GM12878 (cell line): ENCODE data around the gene CASQ1. TPM values are rescaled to one million over a fixed set of nuclear protein-coding genes. Genes with fewer than 3 reads are reported as not detected.
A peak's percentile ranks its signal among the peaks of the same experiment; 100 is the strongest.

Source experiments
- ATAC-seq: fragments of 200-7000 bp; cut with Tn5 transposase; 3 replicates; pipeline ENCODE4 v1.9.1; 2020; ENCODE audit warnings: mild to moderate bottlenecking, moderate library complexity
- BruUV-seq: library from RNA; stranded (reverse); fragments of 400-500 nt; replicated peaks from 2 replicates; lab custom pipeline; 2021; lab: Mats Ljungman, UMichigan
- CTCF ChIA-PET: fragments of 300-600 bp; sonication (Branson Sonifier 250); formaldehyde crosslinking; extraction: SDS; loops from one replicate; lab custom pipeline; 2021; ENCODE audit warnings: inconsistent platforms; lab: Yijun Ruan, JAX
- POLR2A ChIA-PET: fragments of 350-600 bp; formaldehyde crosslinking; extraction: SDS; loops from one replicate; lab custom pipeline; 2021; ENCODE audit warnings: inconsistent platforms; lab: Charles Lee
- RAD21 ChIA-PET: fragments of 300-600 bp; sonication (Branson Sonifier 250); formaldehyde crosslinking; loops from one replicate; lab custom pipeline; 2023; ENCODE audit warnings: antibody characterized with exemption; ENCODE audit not compliant: unreplicated experiment; lab: Charles Lee
- SMC1A ChIA-PET: fragments of 300-600 bp; sonication (Branson Sonifier 250); formaldehyde crosslinking; loops from one replicate; lab custom pipeline; 2023; ENCODE audit not compliant: unreplicated experiment, uncharacterized antibody; lab: Charles Lee
- DNase-seq: peaks from one replicate; pipeline ENCODE4 v3.0.0-alpha.2; 2011; ENCODE audit warnings: low read depth, low spot score
- FAIRE-seq: peaks from 3 replicates; lab custom pipeline; 2011; peaks lifted over from hg19 to GRCh38; lab: Jason Lieb, UNC
- H2AFZ ChIP-seq: 2 replicates; pipeline ENCODE4 v1.6.0; 2011; ENCODE audit warnings: low read depth, low read length, control low read depth; ENCODE audit not compliant: control insufficient read depth
- H3K27ac ChIP-seq: 2 replicates; pipeline ENCODE4 v1.5.1; 2011; ENCODE audit warnings: control low read depth; ENCODE audit not compliant: control insufficient read depth, insufficient read depth
- H3K27me3 ChIP-seq, 2 experiments: replicated peaks in 1 of 2; 2 replicates each; pipeline versions ENCODE4 v1.6.0 to v1.6.1; 2011; ENCODE audit warnings: low read length in 1 of 2; ENCODE audit not compliant: control insufficient read depth in 2 of 2, insufficient read depth in 2 of 2
- H3K36me3 ChIP-seq, 2 experiments: 2 replicates each; pipeline ENCODE4 v1.5.1; 2011; ENCODE audit warnings: low read length in 1 of 2; ENCODE audit not compliant: control insufficient read depth in 2 of 2, insufficient read depth in 2 of 2
- H3K4me1 ChIP-seq: 2 replicates; pipeline ENCODE4 v1.6.1; 2011; ENCODE audit warnings: mild to moderate bottlenecking, low read length, moderate library complexity, mixed read lengths; ENCODE audit not compliant: control insufficient read depth, insufficient read depth
- H3K4me2 ChIP-seq: 2 replicates; pipeline ENCODE4 v1.6.0; 2011; ENCODE audit warnings: control low read depth; ENCODE audit not compliant: control insufficient read depth, insufficient read depth
- H3K4me3 ChIP-seq: fragments of 200-600 bp; sonication (generic); 2 replicates; pipeline ENCODE4 v1.5.1; 2016
- H3K79me2 ChIP-seq: 2 replicates; pipeline ENCODE4 v1.6.0; 2011; ENCODE audit warnings: low read length; ENCODE audit not compliant: control insufficient read depth, insufficient read depth
- H3K9ac ChIP-seq: 2 replicates; pipeline ENCODE4 v1.8.0; 2011; ENCODE audit warnings: low read length, control low read depth, mixed read lengths; ENCODE audit not compliant: control insufficient read depth, insufficient read depth
- H3K9me3 ChIP-seq: replicated peaks from 3 replicates; pipeline ENCODE4 v1.5.1; 2011; ENCODE audit warnings: mild to moderate bottlenecking, low read length; ENCODE audit not compliant: control insufficient read depth, insufficient read depth
- H4K20me1 ChIP-seq: 2 replicates; pipeline ENCODE4 v1.6.0; 2011; ENCODE audit not compliant: control insufficient read depth, insufficient read depth
- ATF7 ChIP-seq: fragments of 450-650 bp; IDR thresholded peaks from 2 replicates; pipeline ENCODE4 v1.6.1; 2016; ENCODE audit warnings: low read depth, mild to moderate bottlenecking
- HCFC1 ChIP-seq: fragments of 150-350 bp; IDR thresholded peaks from 2 replicates; pipeline ENCODE4 v1.6.1; 2014; ENCODE audit warnings: low read length
- SMAD1 ChIP-seq: fragments of 450-650 bp; IDR thresholded peaks from 2 replicates; pipeline ENCODE4 v1.6.1; 2018; ENCODE audit warnings: mild to moderate bottlenecking, low read depth; ENCODE audit not compliant: partially characterized antibody
- TARDBP ChIP-seq: IDR thresholded peaks from 2 replicates; pipeline ENCODE4 v1.6.1; 2016; ENCODE audit warnings: borderline replicate concordance
- ZNF217 ChIP-seq: fragments of 450-650 bp; IDR thresholded peaks from 2 replicates; pipeline ENCODE4 v1.6.1; 2017; ENCODE audit warnings: antibody characterized with exemption, mild to moderate bottlenecking
- WGBS: methylation state at CpG from one replicate; pipeline ENCODE4 v1.1.6; 2016; ENCODE audit warnings: low lambda C conversion rate; ENCODE audit not compliant: insufficient replicate concordance, insufficient coverage; ENCODE audit errors: missing lambda C conversion rate; 5-methylcytosine and 5-hydroxymethylcytosine counted together
- in situ Hi-C: fragments of 300-500 bp; cut with MboI; formaldehyde crosslinking; loops from 9 replicates; pipeline ENCODE4 v1.14.3; 2018; ENCODE audit warnings: mixed read lengths
- intact Hi-C: fragments of 100-400 bp; cut with micrococcal nuclease; formaldehyde crosslinking; loops from one replicate; pipeline ENCODE4 v1.14.2; 2022; ENCODE audit not compliant: unreplicated experiment
- polyA plus RNA-seq, 11 experiments: library from polyadenylated mRNA; depleted of rRNA in 4 of 11; unstranded in 6 of 11; stranded (reverse) in 5 of 11; fragments of >200 nt; fragmentation: Nextera tagmentation in 4 of 11; fragmentation: Illumina TruSeq in 1 of 11; extraction: Ambion mirVana in 4 of 11; extraction: Trizol in 1 of 11; gene quantifications; 1 replicate in 1 of 11; 2 replicates in 10 of 11; pipeline versions ENCODE4 v1.2.1 to v1.2.3, GENCODE V29; 2011 to 2016; ENCODE audit warnings: inconsistent platforms in 2 of 11, missing spikeins in 2 of 11, low read depth in 1 of 11
- total RNA-seq, 4 experiments: library from RNA; depleted of rRNA in 3 of 4; stranded (reverse); fragments of >200 nt in 3 of 4; fragmentation: Illumina TruSeq in 1 of 4; extraction: Trizol in 1 of 4; gene quantifications; 2 replicates each; pipeline versions ENCODE4 v1.2.1 to v1.2.3, GENCODE V29; 2013 to 2021
- TF ChIP-seq, protein P1 (sequence below): fragments of 450-650 bp; formaldehyde crosslinking; IDR thresholded peaks from 2 replicates; pipeline ENCODE4 v1.4.0; 2022; ENCODE audit warnings: mild to moderate bottlenecking, moderate library complexity

The CASQ1 gene
- total and polyA plus RNA-seq, 10 of the 15 experiments (the other 5 are each of a cell fraction or from before 2014, with no cell fraction given) = 0.10 to 0.77 (median 0.34) TPM

DNA sequence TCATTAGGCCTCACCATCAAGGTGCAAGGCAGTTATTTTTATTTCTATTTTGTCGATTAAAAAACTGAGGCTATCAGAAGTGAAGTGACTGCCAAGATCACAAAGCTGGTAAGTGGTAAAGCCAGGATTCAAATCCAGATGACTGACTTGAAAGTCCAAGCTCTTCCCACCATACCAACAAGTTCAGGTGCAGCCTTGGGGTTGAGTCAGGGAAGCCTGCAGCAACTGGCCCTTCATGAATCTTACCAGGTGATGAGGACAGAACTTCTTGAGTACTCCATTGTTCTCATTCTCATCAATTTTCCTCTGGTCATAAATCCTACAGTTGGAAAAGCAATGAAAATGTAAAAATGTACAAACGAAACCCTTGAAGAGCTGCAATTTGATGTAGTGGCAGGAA lies 35.0 kb downstream of the CASQ1 start (continued):
- TF ChIP-seq, protein P1, sequence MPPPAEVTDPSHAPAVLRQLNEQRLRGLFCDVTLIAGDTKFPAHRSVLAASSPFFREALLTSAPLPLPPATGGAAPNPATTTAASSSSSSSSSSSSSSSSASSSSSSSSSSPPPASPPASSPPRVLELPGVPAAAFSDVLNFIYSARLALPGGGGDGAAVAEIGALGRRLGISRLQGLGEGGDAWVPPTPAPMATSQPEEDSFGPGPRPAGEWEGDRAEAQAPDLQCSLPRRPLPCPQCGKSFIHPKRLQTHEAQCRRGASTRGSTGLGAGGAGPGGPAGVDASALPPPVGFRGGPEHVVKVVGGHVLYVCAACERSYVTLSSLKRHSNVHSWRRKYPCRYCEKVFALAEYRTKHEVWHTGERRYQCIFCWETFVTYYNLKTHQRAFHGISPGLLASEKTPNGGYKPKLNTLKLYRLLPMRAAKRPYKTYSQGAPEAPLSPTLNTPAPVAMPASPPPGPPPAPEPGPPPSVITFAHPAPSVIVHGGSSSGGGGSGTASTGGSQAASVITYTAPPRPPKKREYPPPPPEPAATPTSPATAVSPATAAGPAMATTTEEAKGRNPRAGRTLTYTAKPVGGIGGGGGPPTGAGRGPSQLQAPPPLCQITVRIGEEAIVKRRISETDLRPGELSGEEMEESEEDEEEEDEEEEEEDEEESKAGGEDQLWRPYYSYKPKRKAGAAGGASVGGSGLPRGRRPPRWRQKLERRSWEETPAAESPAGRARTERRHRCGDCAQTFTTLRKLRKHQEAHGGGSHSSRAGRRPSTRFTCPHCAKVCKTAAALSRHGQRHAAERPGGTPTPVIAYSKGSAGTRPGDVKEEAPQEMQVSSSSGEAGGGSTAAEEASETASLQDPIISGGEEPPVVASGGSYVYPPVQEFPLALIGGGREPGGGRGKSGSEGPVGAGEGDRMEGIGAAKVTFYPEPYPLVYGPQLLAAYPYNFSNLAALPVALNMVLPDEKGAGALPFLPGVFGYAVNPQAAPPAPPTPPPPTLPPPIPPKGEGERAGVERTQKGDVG (CRISPR knock-in tag) = no peak
- no peak for TF ChIP-seq HCFC1
- no peak for TF ChIP-seq TARDBP
- no peak for TF ChIP-seq SMAD1

DNA sequence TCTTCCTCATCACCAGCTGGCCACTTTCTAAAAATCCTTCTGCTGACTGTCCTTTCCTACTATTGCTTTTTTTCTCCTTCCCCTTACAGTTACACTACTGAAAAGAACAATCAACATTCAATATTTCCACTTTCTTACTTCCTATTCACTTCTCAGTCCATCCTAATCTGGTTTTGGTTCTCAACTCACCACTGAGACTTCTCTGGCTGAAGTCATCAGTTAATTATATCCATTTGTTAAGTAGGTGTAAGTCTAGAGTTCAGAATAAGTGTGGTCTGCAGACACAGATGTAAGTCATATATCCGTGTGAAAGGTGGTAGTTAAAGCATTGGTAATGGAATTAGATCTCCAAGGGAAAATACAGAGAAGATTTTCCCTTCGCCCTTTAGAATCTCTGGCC lies 36.2 kb downstream of the CASQ1 start:
- POLR2A ChIA-PET = no interaction called here
- peak; percentile 47 for ATAC-seq
- intact Hi-C loops (no loop called here), in situ Hi-C loops (no loop called here)
- SMC1A ChIA-PET = interaction anchor here (0.7 to 3.3 kb wide), 10 partner anchors 14 to 141 kb away, joined by 3 to 17 read pairs (median 6); no protein-coding TSS in a partner anchor
- Histone ChIP-seq H3K4me2 (no peak overlapping the region), H2AFZ (no peak overlapping the region), H3K79me2 (no peaks in the 10 kb centered on the region), H4K20me1 (no peaks in the 10 kb centered on the region), H3K9me3 (no peaks in the 10 kb centered on the region), H3K4me3 (no peak overlapping the region), H3K4me1 (no peaks in the 10 kb centered on the region; the same call in 1 of the 2 replicates), H3K27me3 (no peaks in the 10 kb centered on the region), H3K36me3 (peaks cover 24 to 48% of the 10 kb centered on the region in 2 experiments), H3K27ac (no peak overlapping the region)
- DNase-seq = no peak
- no peak for FAIRE-seq
- WGBS = 94% methylated on average over 2 of the region's 2 CpGs
- CTCF ChIA-PET = interaction anchor here (1.1 to 6.3 kb wide), 4 partner anchors 23 to 34 kb away, joined by 4 to 40 read pairs (median 14); no protein-coding TSS in a partner anchor
- no TSS peak for BruUV-seq
- TF ChIP-seq ATF7 (peak; percentile 34; the same call in 1 of the 2 replicates), ZNF217 (no peak)
- TF ChIP-seq, all 136 proteins: peak for 1
- RAD21 ChIA-PET = interaction anchor here (0.9 to 2.0 kb wide), 4 partner anchors 24 to 150 kb away, joined by 3 to 5 read pairs (median 3); no protein-coding TSS in a partner anchor
- H3K9ac ChIP-seq = no peak overlapping the region
